Karpas-422 (cell line): ENCODE data around the gene VPS8. TPM values are rescaled to one million over a fixed set of nuclear protein-coding genes. Genes with fewer than 3 reads are reported as not detected.

Experiments used
- DNase-seq: peaks from one replicate; pipeline ENCODE4 v3.0.0-alpha.2; 2015
- H2AFZ ChIP-seq: fragments of 200-600 bp; sonication (generic); 2 replicates; pipeline ENCODE4 v1.6.1; 2014; ENCODE audit warnings: antibody characterized with exemption, low read length, mixed read lengths
- H3K27ac ChIP-seq: fragments of 200-600 bp; sonication (generic); 2 replicates; pipeline ENCODE4 v1.5.1; 2014; ENCODE audit warnings: mild to moderate bottlenecking, low read length, moderate library complexity
- H3K27me3 ChIP-seq: fragments of 200-600 bp; sonication (generic); 2 replicates; pipeline ENCODE4 v1.6.1; 2014; ENCODE audit warnings: low read length, mixed read lengths
- H3K36me3 ChIP-seq: fragments of 200-600 bp; sonication (generic); 2 replicates; pipeline ENCODE4 v1.6.1; 2014; ENCODE audit warnings: low read length, mixed read lengths; ENCODE audit not compliant: insufficient read depth
- H3K4me1 ChIP-seq: fragments of 200-600 bp; sonication (generic); 2 replicates; pipeline ENCODE4 v1.6.1; 2014; ENCODE audit warnings: mild to moderate bottlenecking, low read length, mixed read lengths
- H3K4me2 ChIP-seq: fragments of 200-600 bp; sonication (generic); 2 replicates; pipeline ENCODE4 v1.6.1; 2014; ENCODE audit warnings: low read length, low read depth, mild to moderate bottlenecking; ENCODE audit not compliant: poor library complexity, severe bottlenecking
- H3K4me3 ChIP-seq: fragments of 200-600 bp; sonication (generic); 2 replicates; pipeline ENCODE4 v1.5.1; 2014; ENCODE audit warnings: mild to moderate bottlenecking, antibody characterized with exemption, low read length, mixed read lengths
- H3K79me2 ChIP-seq: fragments of 200-600 bp; sonication (generic); 2 replicates; pipeline ENCODE4 v1.6.1; 2014; ENCODE audit warnings: mild to moderate bottlenecking, low read length, mixed read lengths
- H3K9ac ChIP-seq: fragments of 200-600 bp; sonication (generic); 2 replicates; pipeline ENCODE4 v1.6.0; 2014; ENCODE audit warnings: low read length
- H3K9me2 ChIP-seq: fragments of 200-600 bp; sonication (generic), shearing (Covaris generic); replicated peaks from 2 replicates; pipeline ENCODE4 v1.6.0; 2014; ENCODE audit warnings: mild to moderate bottlenecking, low read length, moderate library complexity; ENCODE audit not compliant: insufficient read depth
- H3K9me3 ChIP-seq: fragments of 300-700, 200-600 bp; sonication (generic); 2 replicates; pipeline ENCODE4 v1.6.1; 2014; ENCODE audit warnings: low read length, mixed read lengths
- H4K20me1 ChIP-seq: fragments of 200-600 bp; sonication (generic); 2 replicates; pipeline ENCODE4 v1.6.1; 2014; ENCODE audit warnings: mild to moderate bottlenecking, antibody characterized with exemption, low read length, low read depth; ENCODE audit not compliant: insufficient read depth
- total RNA-seq: library from RNA; depleted of rRNA; stranded (reverse); fragments of >200 nt; shearing (Covaris generic); gene quantifications from 2 replicates; pipeline ENCODE4 v1.2.3, GENCODE V29; 2014; ENCODE audit warnings: low replicate concordance

The VPS8 gene
- total RNA-seq, 1 experiment from 2014 or later = 168 TPM

DNA sequence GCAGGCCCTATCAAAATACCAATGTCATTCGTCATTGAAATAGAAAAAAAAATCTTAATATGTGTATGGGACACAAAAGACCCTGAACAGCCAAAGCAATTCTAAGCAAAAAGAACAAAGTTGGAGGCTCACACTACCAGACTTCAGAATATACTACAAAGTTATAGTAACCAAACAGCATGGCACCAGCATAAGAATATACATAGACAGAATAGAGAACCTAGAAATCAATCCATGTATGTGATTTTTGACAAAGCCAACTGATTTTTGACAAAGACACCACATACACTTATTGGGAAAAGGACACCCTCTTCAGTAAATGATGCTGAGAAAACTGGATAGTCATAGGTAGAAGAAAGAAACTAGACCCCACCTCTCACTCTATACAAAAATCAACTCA lies 245.9 kb downstream of the VPS8 start:
- Histone ChIP-seq H3K4me3 (no peak overlapping the region), H3K36me3 (peaks cover 25% of the 10 kb centered on the region), H3K9me3 (no peaks in the 10 kb centered on the region), H3K4me2 (no peak overlapping the region), H3K27ac (no peak overlapping the region), H3K9ac (no peak overlapping the region), H4K20me1 (no peaks in the 10 kb centered on the region), H3K79me2 (no peaks in the 10 kb centered on the region), H3K9me2 (no peaks in the 10 kb centered on the region), H3K4me1 (no peaks in the 10 kb centered on the region), H2AFZ (no peak overlapping the region), H3K27me3 (no peaks in the 10 kb centered on the region)
- no peak for DNase-seq

DNA sequence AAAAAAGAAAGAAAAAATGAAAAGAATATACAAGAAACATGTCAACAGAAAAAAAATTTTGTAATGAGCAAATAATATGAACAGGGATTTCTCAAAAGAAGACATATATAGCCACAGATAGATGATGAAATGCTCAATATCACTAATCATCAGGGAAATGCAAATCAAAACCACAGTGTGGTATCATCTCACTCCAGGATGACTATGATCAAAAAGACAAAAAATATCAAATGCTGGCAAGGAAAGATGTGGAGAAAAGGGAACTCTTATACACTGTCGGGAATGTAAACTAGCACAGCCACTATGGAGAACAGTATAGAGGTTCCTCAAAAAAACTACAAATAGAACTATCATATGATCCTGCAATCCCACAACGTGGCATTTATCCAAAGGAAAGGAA lies 246.8 kb downstream of the VPS8 start:
- H2AFZ ChIP-seq = no peak overlapping the region
- H3K27me3 ChIP-seq = no peaks in the 10 kb centered on the region
- no peaks in the 10 kb centered on the region for H3K4me1 ChIP-seq
- H3K4me3 ChIP-seq = no peak overlapping the region
- H3K79me2 ChIP-seq = no peaks in the 10 kb centered on the region
- H4K20me1 ChIP-seq = no peaks in the 10 kb centered on the region
- no peak for DNase-seq
- no peak overlapping the region for H3K27ac ChIP-seq
- H3K4me2 ChIP-seq = no peak overlapping the region
- no peaks in the 10 kb centered on the region for H3K9me3 ChIP-seq
- no peaks in the 10 kb centered on the region for H3K9me2 ChIP-seq
- peaks cover 18% of the 10 kb centered on the region for H3K36me3 ChIP-seq
- H3K9ac ChIP-seq = no peak overlapping the region

DNA sequence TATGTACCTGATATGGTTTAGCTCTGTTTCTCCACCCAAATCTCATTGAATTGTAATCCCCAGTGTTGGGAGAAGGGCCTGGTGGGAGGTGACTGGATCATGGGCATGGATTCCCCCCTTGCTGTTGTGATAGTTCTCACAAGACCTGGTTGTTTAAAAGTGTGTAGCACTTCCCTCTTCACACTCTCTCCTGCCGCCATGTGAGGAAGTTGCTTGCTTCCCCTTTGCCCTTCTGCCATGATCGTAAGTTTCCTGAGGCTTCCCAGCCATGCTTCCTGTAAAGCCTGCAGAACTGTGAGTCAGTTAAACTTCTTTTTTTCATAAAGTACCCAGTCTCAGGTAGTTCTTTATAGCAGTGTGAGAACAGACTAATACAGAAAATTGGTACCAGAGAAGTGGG lies 247.8 kb downstream of the VPS8 start:
- Histone ChIP-seq H3K79me2 (no peaks in the 10 kb centered on the region), H3K9ac (no peak overlapping the region), H2AFZ (no peak overlapping the region), H3K36me3 (peaks cover 13% of the 10 kb centered on the region), H3K4me2 (no peak overlapping the region), H3K27ac (no peak overlapping the region), H3K9me2 (no peaks in the 10 kb centered on the region), H3K9me3 (no peaks in the 10 kb centered on the region), H4K20me1 (no peaks in the 10 kb centered on the region), H3K4me3 (no peak overlapping the region), H3K27me3 (no peaks in the 10 kb centered on the region), H3K4me1 (no peaks in the 10 kb centered on the region)
- no peak for DNase-seq

DNA sequence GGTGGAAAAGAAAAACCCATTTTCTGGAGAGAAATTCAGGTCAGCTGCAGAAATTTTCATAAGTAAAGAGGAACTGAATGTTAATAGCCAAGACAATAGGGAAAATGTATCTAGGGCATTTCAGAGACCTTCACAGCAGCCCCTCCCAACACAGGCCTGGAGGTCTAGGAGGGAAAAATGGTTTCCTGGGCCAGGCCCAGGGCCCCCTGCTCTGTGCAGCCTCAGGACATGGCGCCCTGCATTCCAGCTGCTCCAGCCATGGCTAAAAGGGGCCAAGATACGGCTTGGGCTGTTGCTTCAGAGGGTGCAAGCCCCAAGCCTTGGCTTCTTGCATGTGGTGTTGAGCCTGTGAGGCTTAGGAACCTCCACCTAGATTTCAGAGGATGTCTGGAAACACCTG lies 248.7 kb downstream of the VPS8 start:
- Histone ChIP-seq H3K4me1 (no peaks in the 10 kb centered on the region), H3K9me3 (no peaks in the 10 kb centered on the region), H3K79me2 (no peaks in the 10 kb centered on the region), H3K4me3 (no peak overlapping the region), H4K20me1 (no peaks in the 10 kb centered on the region), H3K9ac (no peak overlapping the region), H3K27me3 (no peaks in the 10 kb centered on the region), H3K36me3 (peaks cover 5% of the 10 kb centered on the region; the same call in 1 of the 2 replicates), H3K4me2 (no peak overlapping the region), H3K9me2 (no peaks in the 10 kb centered on the region), H2AFZ (no peak overlapping the region), H3K27ac (no peak overlapping the region)
- DNase-seq = no peak

DNA sequence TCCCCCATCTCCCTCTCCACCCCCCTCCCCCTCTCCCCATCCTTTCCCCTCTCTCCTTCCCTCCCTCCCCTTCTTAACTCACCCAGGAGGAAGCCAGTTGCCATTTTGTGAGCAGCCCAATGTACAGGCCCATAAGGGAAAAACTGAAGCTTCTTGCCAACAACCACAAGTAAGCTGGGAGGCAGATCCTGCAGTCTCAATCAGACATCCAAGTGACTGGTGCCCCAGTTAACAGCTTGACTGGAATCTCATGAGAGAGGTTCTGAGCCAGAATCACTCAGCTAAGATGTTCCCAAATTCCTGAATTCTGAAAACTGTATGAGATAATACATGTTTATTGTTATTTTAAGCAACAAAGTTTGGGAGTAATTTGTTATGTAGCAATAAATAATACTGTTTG lies 250.2 kb downstream of the VPS8 start:
- Histone ChIP-seq H3K9me3 (no peaks in the 10 kb centered on the region), H3K27me3 (no peaks in the 10 kb centered on the region), H3K4me3 (no peak overlapping the region), H4K20me1 (no peaks in the 10 kb centered on the region), H3K9ac (no peak overlapping the region), H3K9me2 (no peaks in the 10 kb centered on the region), H3K79me2 (no peaks in the 10 kb centered on the region), H3K4me1 (no peaks in the 10 kb centered on the region), H3K27ac (no peak overlapping the region), H2AFZ (no peak overlapping the region), H3K4me2 (no peak overlapping the region), H3K36me3 (no peaks in the 10 kb centered on the region)
- DNase-seq = no peak

DNA sequence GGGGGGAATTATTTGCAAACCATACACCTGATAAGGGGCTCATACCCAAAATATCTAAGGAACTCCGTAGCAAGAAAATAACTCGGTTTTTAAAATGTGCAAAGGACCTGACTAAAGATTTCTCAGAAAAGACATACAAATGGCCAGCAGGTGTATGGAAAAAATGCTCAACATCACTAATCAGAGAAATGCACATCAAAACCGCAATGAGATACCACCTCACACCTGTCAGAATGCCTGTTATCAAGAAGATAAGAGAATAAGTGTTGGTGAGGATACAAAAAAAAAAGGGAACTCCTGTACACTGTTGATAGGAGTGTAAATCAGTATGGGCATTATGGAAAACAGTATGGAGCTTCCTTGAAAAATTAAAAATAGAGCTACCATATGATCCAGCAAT lies 251.5 kb downstream of the VPS8 start:
- no peak overlapping the region for H3K27ac ChIP-seq
- no peaks in the 10 kb centered on the region for H3K4me1 ChIP-seq
- no peaks in the 10 kb centered on the region for H3K9me3 ChIP-seq
- no peak overlapping the region for H3K4me2 ChIP-seq
- no peak for DNase-seq
- H2AFZ ChIP-seq = no peak overlapping the region
- no peak overlapping the region for H3K9ac ChIP-seq
- no peaks in the 10 kb centered on the region for H3K27me3 ChIP-seq
- no peaks in the 10 kb centered on the region for H4K20me1 ChIP-seq
- no peaks in the 10 kb centered on the region for H3K9me2 ChIP-seq
- H3K79me2 ChIP-seq = no peaks in the 10 kb centered on the region
- no peaks in the 10 kb centered on the region for H3K36me3 ChIP-seq
- H3K4me3 ChIP-seq = no peak overlapping the region

DNA sequence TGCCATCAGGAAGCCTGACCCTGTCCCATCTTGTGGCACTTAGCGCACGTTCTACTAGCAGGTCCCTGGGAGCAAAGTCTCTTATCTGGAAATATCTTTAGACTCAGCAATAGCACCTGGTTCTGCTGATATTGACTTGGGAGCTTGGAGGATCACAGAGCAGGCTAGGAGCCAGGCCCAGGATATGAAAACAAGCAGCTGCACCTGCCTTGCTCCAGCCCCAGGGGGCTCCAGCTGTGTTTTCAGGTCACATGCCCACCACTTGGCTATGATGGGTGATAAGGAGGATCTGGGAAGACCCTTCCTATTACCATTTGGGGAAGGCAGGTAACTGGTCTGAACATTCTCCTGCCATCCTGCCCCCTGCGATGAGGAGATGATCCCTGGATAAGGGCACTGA lies 253.1 kb downstream of the VPS8 start:
- H3K79me2 ChIP-seq = no peaks in the 10 kb centered on the region
- no peaks in the 10 kb centered on the region for H3K4me1 ChIP-seq
- H3K36me3 ChIP-seq = no peaks in the 10 kb centered on the region
- H3K4me3 ChIP-seq = no peak overlapping the region
- H3K27me3 ChIP-seq = no peaks in the 10 kb centered on the region
- no peaks in the 10 kb centered on the region for H4K20me1 ChIP-seq
- H3K9me3 ChIP-seq = no peaks in the 10 kb centered on the region
- no peak overlapping the region for H3K9ac ChIP-seq
- no peak for DNase-seq
- no peak overlapping the region for H3K27ac ChIP-seq
- H3K9me2 ChIP-seq = no peaks in the 10 kb centered on the region
- no peak overlapping the region for H3K4me2 ChIP-seq
- no peak overlapping the region for H2AFZ ChIP-seq

DNA sequence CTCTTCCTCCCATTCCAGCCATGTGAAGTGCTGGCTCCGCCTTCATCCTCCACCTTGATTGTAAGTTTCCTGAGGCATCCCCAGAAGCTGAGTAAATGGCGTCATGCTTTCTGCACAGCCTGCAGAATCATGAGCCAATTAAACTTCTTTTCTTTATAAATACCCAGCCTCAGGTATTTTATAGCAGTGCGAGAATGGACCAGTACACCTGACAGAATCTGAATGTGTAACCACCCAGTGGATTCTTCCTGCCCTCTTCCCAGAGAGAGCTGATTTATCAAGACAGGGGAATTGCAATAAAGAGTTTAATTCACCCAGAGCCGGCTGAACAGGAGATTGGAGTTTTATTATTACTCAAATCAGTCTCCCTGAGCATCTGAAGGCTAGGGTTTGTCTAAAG lies 254.3 kb downstream of the VPS8 start:
- H2AFZ ChIP-seq = no peak overlapping the region
- H4K20me1 ChIP-seq = no peaks in the 10 kb centered on the region
- no peak for DNase-seq
- no peaks in the 10 kb centered on the region for H3K9me3 ChIP-seq
- H3K4me1 ChIP-seq = no peaks in the 10 kb centered on the region
- no peaks in the 10 kb centered on the region for H3K27me3 ChIP-seq
- H3K27ac ChIP-seq = no peak overlapping the region
- H3K79me2 ChIP-seq = no peaks in the 10 kb centered on the region
- no peaks in the 10 kb centered on the region for H3K9me2 ChIP-seq
- H3K9ac ChIP-seq = no peak overlapping the region
- no peak overlapping the region for H3K4me3 ChIP-seq
- H3K36me3 ChIP-seq = no peaks in the 10 kb centered on the region
- H3K4me2 ChIP-seq = no peak overlapping the region

DNA sequence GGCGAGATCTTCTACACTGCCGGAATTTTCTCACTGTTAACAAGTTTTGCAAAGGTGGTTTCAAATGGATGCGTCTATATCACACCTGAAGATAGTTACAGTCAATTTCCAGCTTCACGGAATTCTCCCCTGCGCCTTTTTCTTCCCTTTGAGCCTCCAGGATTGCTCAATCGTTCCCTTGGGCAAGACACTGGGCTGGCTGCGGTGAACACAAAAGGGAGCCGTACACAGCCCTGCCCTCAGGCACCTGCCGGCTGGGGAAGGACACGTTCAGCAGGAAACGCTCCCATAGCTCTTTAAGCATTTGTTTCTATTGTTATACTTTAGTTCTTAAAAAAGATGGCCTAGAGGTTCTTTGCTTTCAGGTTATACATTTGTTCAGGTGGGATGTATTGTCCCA lies 255.2 kb downstream of the VPS8 start:
- DNase-seq = no peak
- H3K27me3 ChIP-seq = no peaks in the 10 kb centered on the region

More for the DNA sequence above, 255.2 kb downstream of the VPS8 start:
- Histone ChIP-seq H3K27ac (no peak overlapping the region), H3K36me3 (no peaks in the 10 kb centered on the region), H2AFZ (no peak overlapping the region), H3K4me1 (no peaks in the 10 kb centered on the region), H3K4me3 (no peak overlapping the region), H3K9me3 (no peaks in the 10 kb centered on the region), H3K4me2 (no peak overlapping the region), H3K79me2 (no peaks in the 10 kb centered on the region), H3K9me2 (no peaks in the 10 kb centered on the region), H4K20me1 (no peaks in the 10 kb centered on the region), H3K9ac (no peak overlapping the region)
